ENCODE data around the gene PDZD4.

DNA sequence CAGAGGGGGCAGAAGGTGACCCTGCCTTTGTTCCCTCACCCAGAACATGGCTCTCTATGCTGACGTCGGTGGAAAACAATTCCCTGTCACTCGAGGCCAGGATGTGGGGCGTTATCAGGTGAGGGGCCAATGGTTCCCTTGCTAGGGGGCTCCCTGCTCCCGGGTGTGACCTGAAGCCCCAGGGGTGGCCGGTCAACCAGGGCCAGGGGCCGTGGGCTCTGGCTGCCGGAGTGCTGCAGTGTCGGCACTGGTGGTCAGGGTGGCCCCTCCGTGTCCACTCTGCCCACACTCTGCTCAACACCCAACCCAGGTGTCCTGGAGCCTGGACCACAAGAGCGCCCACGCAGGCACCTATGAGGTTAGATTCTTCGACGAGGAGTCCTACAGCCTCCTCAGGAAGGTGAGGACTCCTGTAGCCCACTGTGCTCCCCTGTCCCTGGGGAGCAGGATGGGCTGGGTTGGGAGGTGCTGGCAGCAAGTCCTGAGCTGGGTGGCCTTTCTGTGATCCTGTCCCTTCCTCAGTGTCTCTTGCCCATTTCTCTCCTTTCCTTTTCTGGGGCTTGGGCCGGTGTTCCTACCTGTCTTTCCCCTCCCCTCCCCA, 32.8 kb downstream of the PDZD4 start:
- TF ChIP-seq, protein P1, sequence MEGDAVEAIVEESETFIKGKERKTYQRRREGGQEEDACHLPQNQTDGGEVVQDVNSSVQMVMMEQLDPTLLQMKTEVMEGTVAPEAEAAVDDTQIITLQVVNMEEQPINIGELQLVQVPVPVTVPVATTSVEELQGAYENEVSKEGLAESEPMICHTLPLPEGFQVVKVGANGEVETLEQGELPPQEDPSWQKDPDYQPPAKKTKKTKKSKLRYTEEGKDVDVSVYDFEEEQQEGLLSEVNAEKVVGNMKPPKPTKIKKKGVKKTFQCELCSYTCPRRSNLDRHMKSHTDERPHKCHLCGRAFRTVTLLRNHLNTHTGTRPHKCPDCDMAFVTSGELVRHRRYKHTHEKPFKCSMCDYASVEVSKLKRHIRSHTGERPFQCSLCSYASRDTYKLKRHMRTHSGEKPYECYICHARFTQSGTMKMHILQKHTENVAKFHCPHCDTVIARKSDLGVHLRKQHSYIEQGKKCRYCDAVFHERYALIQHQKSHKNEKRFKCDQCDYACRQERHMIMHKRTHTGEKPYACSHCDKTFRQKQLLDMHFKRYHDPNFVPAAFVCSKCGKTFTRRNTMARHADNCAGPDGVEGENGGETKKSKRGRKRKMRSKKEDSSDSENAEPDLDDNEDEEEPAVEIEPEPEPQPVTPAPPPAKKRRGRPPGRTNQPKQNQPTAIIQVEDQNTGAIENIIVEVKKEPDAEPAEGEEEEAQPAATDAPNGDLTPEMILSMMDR (IDR thresholded peaks at IDR 0.05), result no peak
- TF ChIP-seq POLR2A (IDR thresholded peaks at IDR 0.05), result no peak
